Fibroblast of lung (primary cell): ENCODE measurements around the gene SMCO1. TPM values are rescaled to one million over a fixed set of nuclear protein-coding genes. Genes with fewer than 3 reads are reported as not detected.
A peak's percentile ranks its signal among the peaks of the same experiment; 100 is the strongest.

Experiments
- DNase-seq, 2 donors: peaks; one replicate each; pipeline versions ENCODE4 v3.0.0 to v3.0.0-alpha.2; 2010; ENCODE audit warnings: low read depth in 2 of 2
- H2AFZ ChIP-seq: 2 replicates; pipeline ENCODE4 v1.5.1; 2012; ENCODE audit warnings: low read length, control low read depth, inconsistent platforms
- H3K27ac ChIP-seq: 2 replicates; pipeline ENCODE4 v1.5.1; 2011; ENCODE audit warnings: low read length, control low read depth; ENCODE audit not compliant: insufficient read depth
- H3K27me3 ChIP-seq: 2 replicates; pipeline ENCODE4 v1.5.1; 2011; ENCODE audit warnings: mild to moderate bottlenecking, low read length; ENCODE audit not compliant: control insufficient read depth, insufficient read depth
- H3K36me3 ChIP-seq: 2 replicates; pipeline ENCODE4 v1.5.1; 2011; ENCODE audit warnings: low read length; ENCODE audit not compliant: control insufficient read depth, insufficient read depth
- H3K4me1 ChIP-seq: 2 replicates; pipeline ENCODE4 v1.5.1; 2011; ENCODE audit warnings: low read length; ENCODE audit not compliant: control insufficient read depth, insufficient read depth; ENCODE audit errors: extremely low read depth
- H3K4me2 ChIP-seq: 2 replicates; pipeline ENCODE4 v1.5.1; 2011; ENCODE audit warnings: low read length, control low read depth; ENCODE audit not compliant: insufficient read depth; ENCODE audit errors: extremely low read depth
- H3K4me3 ChIP-seq, 4 experiments: fragments of 200-600 bp in 1 of 4; sonication (generic) in 1 of 4; replicated peaks in 1 of 4; 2 replicates each; pipeline ENCODE4 v1.5.1; 2011 to 2016; ENCODE audit warnings: low read length in 4 of 4, low read depth in 3 of 4, mild to moderate bottlenecking in 3 of 4, control low read depth in 2 of 4, inconsistent platforms in 1 of 4, mixed read lengths in 1 of 4; ENCODE audit not compliant: insufficient read depth in 1 of 4; ENCODE audit errors: control extremely low read depth in 1 of 4
- H3K79me2 ChIP-seq: 2 replicates; pipeline ENCODE4 v1.5.1; 2012; ENCODE audit warnings: mild to moderate bottlenecking, low read length, inconsistent platforms; ENCODE audit not compliant: control insufficient read depth, insufficient read depth
- H3K9ac ChIP-seq: 2 replicates; pipeline ENCODE4 v1.5.1; 2011; ENCODE audit warnings: mild to moderate bottlenecking, low read length, control low read depth; ENCODE audit not compliant: insufficient read depth
- H3K9me3 ChIP-seq: 2 replicates; pipeline ENCODE4 v1.5.1; 2012; ENCODE audit warnings: low read depth, low read length; ENCODE audit not compliant: control insufficient read depth, insufficient read depth
- H4K20me1 ChIP-seq: 2 replicates; pipeline ENCODE4 v1.5.1; 2011; ENCODE audit warnings: low read length; ENCODE audit not compliant: control insufficient read depth, insufficient read depth; ENCODE audit errors: extremely low read depth
- EZH2 ChIP-seq: IDR thresholded peaks from 2 replicates; pipeline ENCODE4 v1.5.1; 2012; ENCODE audit warnings: low read length, control low read depth, mild to moderate bottlenecking; ENCODE audit errors: missing control alignments
- polyA minus RNA-seq: library from RNA; depleted of rRNA, polyadenylated mRNA; stranded (reverse); fragments of >200 nt; gene quantifications from 2 replicates; pipeline ENCODE4 v1.2.3, GENCODE V29; 2011; ENCODE audit warnings: low replicate concordance
- polyA plus RNA-seq, 2 donors: library from polyadenylated mRNA; depleted of rRNA in 1 of 2; stranded (reverse) in 1 of 2; unstranded in 1 of 2; fragments of >200 nt; gene quantifications; 2 replicates each; pipeline ENCODE4 v1.2.1, GENCODE V29; 2011 to 2012; ENCODE audit warnings: missing spikeins in 1 of 2
- total RNA-seq: library from RNA; depleted of rRNA; stranded (reverse); fragments of >200 nt; gene quantifications from 2 replicates; pipeline ENCODE4 v1.2.1, GENCODE V29; 2014
- TF ChIP-seq, protein P1 (sequence below), 2 donors: IDR thresholded peaks in 1 of 2; conservative IDR thresholded peaks in 1 of 2; 1 replicate in 1 of 2; 2 replicates in 1 of 2; pipeline ENCODE4 v1.5.1; 2011 to 2012; ENCODE audit warnings: low read length in 2 of 2, control low read depth in 1 of 2, inconsistent platforms in 1 of 2, low read depth in 1 of 2, mild to moderate bottlenecking in 1 of 2

Gene SMCO1, protein sequence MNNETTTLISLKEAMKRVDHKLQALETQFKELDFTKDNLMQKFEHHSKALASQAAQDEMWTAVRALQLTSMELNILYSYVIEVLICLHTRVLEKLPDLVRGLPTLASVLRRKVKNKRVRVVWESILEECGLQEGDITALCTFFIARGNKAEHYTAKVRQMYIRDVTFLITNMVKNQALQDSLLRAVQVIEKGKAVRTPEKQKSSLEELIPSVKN
- total RNA-seq (not detected in 2 replicates), polyA plus RNA-seq (not detected in 2 replicates), polyA minus RNA-seq (not detected in 2 replicates)
- not detected in 2 replicates for polyA plus RNA-seq (2012)

DNA sequence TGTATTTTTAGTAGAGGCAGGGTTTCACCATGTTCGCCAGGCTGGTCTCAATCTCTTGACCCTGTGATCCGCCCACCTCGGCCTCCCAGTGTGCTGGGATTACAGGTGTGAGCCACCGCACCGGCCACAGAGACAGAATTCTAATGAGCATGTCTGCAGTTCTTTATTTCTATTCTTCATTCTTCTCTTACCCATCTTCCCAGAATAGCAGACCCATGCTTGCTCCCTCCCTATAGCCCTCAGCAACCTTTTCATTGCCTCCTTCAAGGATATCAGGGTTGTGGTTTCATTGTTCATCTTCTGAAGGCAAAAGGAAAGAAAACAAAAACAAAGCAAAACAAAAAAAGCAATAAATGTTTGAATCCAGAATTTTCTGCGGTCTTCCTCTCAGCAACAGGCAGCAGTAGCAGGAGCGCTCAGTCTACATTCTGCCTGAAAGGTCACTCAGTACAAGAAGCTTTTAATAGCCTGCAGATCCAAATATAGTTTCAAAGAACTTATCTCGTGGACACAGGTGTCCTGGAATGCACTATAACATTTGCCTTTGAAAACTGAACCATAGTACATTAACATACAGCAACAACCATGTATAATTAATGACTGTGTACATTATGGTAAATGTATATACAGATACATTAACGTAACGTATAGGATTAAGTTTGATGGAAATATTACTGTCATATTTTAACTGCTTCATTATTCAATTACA, at the start of gene SMCO1:
Gene SMCO1 (minus strand): TSS at position 434 of the 709 bp plus-strand sequence. CDS start 137 bp downstream, at position 297.
- no peaks in the 10 kb centered on the region for H3K4me1 ChIP-seq
- H3K4me3 ChIP-seq, result no peak within 1 kb of the TSS
- no peaks in the 10 kb centered on the region for H4K20me1 ChIP-seq
- no peak for DNase-seq
- TF ChIP-seq, protein P1, sequence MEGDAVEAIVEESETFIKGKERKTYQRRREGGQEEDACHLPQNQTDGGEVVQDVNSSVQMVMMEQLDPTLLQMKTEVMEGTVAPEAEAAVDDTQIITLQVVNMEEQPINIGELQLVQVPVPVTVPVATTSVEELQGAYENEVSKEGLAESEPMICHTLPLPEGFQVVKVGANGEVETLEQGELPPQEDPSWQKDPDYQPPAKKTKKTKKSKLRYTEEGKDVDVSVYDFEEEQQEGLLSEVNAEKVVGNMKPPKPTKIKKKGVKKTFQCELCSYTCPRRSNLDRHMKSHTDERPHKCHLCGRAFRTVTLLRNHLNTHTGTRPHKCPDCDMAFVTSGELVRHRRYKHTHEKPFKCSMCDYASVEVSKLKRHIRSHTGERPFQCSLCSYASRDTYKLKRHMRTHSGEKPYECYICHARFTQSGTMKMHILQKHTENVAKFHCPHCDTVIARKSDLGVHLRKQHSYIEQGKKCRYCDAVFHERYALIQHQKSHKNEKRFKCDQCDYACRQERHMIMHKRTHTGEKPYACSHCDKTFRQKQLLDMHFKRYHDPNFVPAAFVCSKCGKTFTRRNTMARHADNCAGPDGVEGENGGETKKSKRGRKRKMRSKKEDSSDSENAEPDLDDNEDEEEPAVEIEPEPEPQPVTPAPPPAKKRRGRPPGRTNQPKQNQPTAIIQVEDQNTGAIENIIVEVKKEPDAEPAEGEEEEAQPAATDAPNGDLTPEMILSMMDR (conservative IDR thresholded peaks at IDR 0.05 in 1 of 2, IDR thresholded peaks at IDR 0.05 in 1 of 2; ENCODE audit: low read depth in 1 of 2, low read length in 2 of 2), result no peak
- TF ChIP-seq EZH2, result no peak
- H3K27ac ChIP-seq, result no peak within 1 kb of the TSS
- H3K4me2 ChIP-seq, result no peak within 1 kb of the TSS
- no peaks in the 10 kb centered on the region for H3K27me3 ChIP-seq
- no peak within 1 kb of the TSS for H3K9ac ChIP-seq
- no peaks in the 10 kb centered on the region for H3K36me3 ChIP-seq
- H3K9me3 ChIP-seq, result no peaks in the 10 kb centered on the region
- no peak within 1 kb of the TSS for H2AFZ ChIP-seq
- no peaks in the 10 kb centered on the region for H3K79me2 ChIP-seq

GRCh38 chr3:196563721-196564225, 48.6 kb upstream of the SMCO1 start:
- Histone ChIP-seq H3K9me3 (no peaks in the 10 kb centered on the region), H3K4me3 (no peak overlapping the region), H3K9ac (no peak overlapping the region), H3K27me3 (no peaks in the 10 kb centered on the region), H4K20me1 (no peaks in the 10 kb centered on the region), H3K4me2 (no peak overlapping the region), H3K27ac (no peak overlapping the region), H3K79me2 (peaks cover 16% of the 10 kb centered on the region), H2AFZ (no peak overlapping the region), H3K4me1 (peaks cover 2% of the 10 kb centered on the region), H3K36me3 (no peaks in the 10 kb centered on the region)
- TF ChIP-seq, protein P1 (conservative IDR thresholded peaks at IDR 0.05 in 1 of 2, IDR thresholded peaks at IDR 0.05 in 1 of 2; ENCODE audit: low read depth in 1 of 2, low read length in 2 of 2), result no peak
- no peak for TF ChIP-seq EZH2
- DNase-seq, result peak in 1 of 2 donors; percentile 52

GRCh38 chr3:196559826-196560225, 44.7 kb upstream of the SMCO1 start:
- H3K27ac ChIP-seq, result no peak overlapping the region
- H3K4me3 ChIP-seq, result no peak overlapping the region
- no peak overlapping the region for H3K4me2 ChIP-seq
- H2AFZ ChIP-seq, result no peak overlapping the region
- no peaks in the 10 kb centered on the region for H3K27me3 ChIP-seq
- no peaks in the 10 kb centered on the region for H3K4me1 ChIP-seq
- TF ChIP-seq, protein P1 (conservative IDR thresholded peaks at IDR 0.05 in 1 of 2, IDR thresholded peaks at IDR 0.05 in 1 of 2; ENCODE audit: low read depth in 1 of 2, low read length in 2 of 2), result no peak
- TF ChIP-seq EZH2, result no peak
- no peaks in the 10 kb centered on the region for H3K9me3 ChIP-seq
- no peaks in the 10 kb centered on the region for H3K79me2 ChIP-seq
- H4K20me1 ChIP-seq, result no peaks in the 10 kb centered on the region
- H3K36me3 ChIP-seq, result no peaks in the 10 kb centered on the region
- DNase-seq, result no peak
- H3K9ac ChIP-seq, result no peak overlapping the region
